GM21447 (cell line): ENCODE measurements around the gene RNF13.

Experiments used
- ATAC-seq: cut with Tn5 transposase; IDR thresholded peaks from one replicate; pipeline ENCODE4 v1.9.1; 2021; ENCODE audit not compliant: unreplicated experiment

The RNF13 gene, protein sequence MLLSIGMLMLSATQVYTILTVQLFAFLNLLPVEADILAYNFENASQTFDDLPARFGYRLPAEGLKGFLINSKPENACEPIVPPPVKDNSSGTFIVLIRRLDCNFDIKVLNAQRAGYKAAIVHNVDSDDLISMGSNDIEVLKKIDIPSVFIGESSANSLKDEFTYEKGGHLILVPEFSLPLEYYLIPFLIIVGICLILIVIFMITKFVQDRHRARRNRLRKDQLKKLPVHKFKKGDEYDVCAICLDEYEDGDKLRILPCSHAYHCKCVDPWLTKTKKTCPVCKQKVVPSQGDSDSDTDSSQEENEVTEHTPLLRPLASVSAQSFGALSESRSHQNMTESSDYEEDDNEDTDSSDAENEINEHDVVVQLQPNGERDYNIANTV

DNA sequence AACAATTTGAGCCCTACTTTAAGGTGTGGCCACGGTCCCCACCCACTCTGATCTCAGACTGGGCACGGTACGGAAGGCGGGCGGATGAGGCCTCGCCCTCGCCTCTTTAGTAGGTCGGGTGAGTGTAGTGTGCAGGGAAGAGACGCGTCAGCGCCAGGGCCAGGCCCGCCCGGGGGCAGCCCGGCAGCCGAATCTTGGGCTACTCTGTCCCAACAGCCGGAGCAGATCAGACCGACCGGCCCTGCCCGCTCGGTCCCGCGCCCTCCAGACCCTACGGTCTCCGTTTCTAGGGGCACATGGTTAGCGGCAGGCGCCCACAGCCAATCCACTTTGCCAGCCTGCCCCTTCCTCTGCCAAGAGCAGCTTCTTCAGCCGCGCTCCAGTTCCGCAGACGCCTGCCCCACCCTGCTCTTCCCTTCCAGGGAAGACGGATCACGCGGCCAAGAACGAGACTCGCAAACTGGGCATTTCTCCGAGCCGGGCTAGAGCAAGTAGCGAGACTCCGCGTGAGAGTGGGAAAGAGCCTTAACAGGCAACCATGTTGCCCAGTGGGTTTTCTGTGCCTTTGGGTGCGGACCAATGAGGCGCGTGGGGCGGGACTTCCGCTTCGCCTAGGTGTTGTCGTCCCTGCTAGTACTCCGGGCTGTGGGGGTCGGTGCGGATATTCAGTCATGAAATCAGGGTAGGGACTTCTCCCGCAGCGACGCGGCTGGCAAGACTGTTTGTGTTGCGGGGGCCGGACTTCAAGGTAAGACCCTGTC, at the start of gene RNF13:
TSS of gene RNF13 (plus strand) at position 610 of the 761 bp plus-strand sequence. CDS start 32,812 bp downstream, outside the sequence.
- ATAC-seq = peak; percentile 92

DNA sequence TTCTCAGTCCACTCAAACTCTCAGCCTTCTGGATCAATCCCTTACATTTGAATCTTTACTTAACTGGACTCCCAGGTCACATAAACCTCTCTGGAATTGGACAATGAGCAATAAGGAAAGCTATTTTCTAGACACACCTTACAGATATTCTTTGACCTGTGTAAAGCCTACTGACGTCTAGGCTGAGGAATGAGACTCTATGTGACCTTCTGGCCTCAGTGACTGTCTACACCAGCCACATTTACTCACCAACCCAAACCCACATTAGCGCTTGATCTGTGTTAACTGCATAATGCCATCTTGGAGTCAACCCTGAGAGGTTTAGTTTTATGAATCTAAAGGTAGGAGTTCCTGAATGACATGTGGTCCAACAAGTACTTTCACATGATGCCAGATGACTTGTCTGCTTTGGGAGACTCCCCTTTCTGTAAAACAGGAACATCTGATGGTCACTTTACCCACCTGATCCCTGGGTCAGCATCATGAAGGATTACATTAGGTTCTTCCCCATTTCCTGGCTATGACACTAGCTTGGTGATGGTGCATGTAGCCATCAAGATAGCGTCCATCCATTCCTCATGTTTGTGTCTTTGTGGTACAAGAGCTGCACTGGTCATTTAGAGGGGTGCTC, 49.3 kb upstream of the RNF13 start:
- no peak for ATAC-seq

- ATAC-seq = no peak
Measured at GRCh38 chr3:149764302-149764701, 48.7 kb upstream of the RNF13 start.

DNA sequence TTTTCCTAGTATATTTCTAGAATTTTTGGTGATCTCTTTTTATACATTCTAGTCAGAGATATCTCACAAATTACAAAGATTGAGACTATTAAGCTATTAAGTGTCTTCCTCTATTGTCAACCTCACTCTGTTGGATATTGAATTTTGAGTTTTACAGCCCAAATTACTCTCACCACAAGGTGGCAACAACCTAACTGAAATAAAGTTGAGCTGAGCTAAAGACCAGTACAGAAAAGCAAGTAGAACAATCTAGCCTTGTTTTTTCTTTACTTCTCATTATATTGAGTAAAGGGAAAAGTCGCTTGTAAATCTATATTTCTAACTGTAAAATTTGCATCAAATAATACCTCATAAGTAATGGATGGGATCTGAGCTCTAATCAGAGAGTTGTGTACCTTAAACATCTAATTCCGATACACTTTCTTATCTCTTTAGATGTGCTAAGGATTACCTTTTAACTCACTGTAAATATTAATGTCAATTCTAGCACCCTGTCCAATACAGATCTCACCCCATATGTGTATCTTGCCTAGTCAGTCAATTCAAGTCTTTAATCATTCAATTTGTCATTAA, 47.2 kb upstream of the RNF13 start:
- ATAC-seq = no peak

DNA sequence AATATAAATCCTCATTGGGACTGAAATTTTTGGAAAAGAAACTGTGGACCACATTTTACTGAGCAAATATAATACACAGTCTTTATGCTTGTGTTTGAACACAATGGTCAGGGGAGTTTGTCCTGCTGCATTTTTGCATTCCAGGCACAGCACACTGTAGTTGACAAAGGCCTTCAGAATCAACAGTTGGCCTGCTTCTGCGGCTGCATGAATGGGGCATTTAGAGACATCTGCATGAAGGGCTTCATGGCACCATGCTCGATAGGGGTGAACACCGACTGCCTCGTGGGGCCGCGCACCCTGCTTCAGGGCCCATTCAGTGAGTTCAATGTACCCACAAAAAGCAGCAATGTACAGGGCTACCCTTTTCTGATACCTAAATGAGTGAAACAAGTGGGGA, 45.3 kb upstream of the RNF13 start:
- ATAC-seq = no peak

DNA sequence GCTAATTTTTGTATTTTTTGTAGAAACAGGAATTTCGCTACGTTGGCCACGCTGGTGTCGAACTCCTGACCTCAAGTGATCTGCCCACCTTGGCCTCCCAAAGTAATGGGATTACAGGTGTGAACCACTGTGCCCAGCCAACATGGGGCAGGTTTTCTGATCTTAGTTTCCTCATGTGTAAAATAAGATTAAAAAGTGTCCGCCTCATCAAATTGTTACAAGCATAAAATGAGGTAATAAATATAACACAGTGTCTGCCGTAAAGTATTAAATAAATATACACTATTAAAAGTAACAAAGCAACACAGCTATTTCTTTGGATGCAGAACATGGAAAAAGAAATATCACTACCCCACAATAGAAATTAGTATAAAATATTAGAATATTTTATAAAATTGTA, 44.3 kb upstream of the RNF13 start:
- ATAC-seq = no peak

DNA sequence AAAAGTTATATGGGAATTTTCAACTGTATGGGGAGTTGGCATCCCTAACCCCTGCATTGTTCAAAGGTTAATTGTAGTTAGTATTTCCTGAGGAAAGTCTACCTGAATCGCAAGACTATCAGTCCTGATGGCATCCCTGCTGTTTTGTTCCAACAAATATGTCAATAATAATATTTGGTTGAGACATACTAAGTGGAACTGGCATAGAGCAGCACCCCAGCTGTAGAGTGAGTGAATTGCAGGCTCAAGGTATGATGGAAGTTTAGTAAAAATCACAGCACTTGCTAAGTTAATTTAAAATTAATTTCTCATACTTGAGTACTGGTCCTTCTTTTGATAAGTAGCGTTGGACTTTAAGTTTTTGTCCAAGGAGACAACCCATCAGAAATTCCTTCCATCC, 42.8 kb upstream of the RNF13 start:
- ATAC-seq = no peak

GRCh38 chr3:149771652-149772271, 41.3 kb upstream of the RNF13 start:
- no peak for ATAC-seq

DNA sequence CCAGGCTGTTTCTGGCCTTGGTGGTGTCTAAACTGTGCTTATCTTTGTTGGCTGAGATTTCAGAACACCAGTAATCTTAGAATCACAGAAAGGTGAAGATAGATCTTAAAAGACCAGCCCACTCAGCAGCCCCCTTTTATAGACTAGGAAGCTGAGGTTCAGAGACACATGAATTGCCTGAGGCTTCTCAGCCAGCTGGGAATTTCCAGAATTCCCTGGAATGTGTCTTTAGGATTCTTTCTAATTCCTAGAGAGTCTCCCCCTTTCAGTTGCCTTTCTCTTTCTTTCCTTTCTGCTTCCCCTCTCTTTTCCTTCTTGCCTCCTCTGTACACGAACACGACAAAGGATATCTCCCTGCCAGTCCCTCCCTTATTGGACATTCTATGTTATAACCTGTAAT, 40.2 kb upstream of the RNF13 start:
- ATAC-seq = no peak

- no peak for ATAC-seq
Measured at GRCh38 chr3:149776170-149776569, 36.8 kb upstream of the RNF13 start.

DNA sequence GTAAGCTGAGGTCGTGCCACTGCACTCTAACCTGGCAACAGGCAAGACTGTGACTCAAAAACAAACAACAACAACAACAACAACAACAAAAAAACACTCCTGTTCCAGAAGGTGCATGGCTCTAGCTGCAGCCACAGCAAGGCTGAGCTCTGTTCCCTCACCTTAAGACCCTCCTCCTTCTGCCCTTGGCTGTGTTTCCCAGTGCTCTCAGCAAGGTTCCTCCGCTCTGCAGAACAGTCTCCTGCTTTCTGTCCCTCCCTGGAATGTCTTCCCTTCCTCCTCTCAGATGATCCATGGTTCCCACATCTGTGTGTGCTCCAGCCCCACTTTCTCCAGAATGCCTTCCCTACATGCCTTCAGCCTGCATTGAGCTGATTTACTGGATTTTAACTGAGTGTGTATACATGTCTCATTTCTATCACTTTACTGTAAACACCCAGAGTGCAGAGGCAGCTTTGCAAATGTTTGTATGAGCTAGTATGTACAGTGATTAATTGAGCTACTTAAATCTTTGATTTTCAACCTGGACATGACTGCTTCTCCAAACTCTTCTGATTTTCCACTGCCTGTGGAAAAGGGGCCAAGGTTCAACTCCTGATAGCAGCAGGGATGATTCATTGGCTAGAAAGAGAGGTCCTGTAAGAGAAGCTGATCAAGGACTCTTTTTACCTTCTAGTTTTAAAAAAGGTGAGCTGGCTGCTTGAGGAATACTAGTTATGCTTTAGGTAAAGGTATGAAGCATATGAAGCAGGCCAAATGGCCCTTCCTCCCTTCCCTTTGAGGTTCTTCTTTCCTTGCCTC, 35.4 kb upstream of the RNF13 start:
- no peak for ATAC-seq

GRCh38 chr3:149781211-149781610, 31.8 kb upstream of the RNF13 start:
- no peak for ATAC-seq

GRCh38 chr3:149781741-149782140, 31.3 kb upstream of the RNF13 start:
- ATAC-seq = no peak

- no peak for ATAC-seq
Measured at GRCh38 chr3:149783576-149783975, 29.4 kb upstream of the RNF13 start.

DNA sequence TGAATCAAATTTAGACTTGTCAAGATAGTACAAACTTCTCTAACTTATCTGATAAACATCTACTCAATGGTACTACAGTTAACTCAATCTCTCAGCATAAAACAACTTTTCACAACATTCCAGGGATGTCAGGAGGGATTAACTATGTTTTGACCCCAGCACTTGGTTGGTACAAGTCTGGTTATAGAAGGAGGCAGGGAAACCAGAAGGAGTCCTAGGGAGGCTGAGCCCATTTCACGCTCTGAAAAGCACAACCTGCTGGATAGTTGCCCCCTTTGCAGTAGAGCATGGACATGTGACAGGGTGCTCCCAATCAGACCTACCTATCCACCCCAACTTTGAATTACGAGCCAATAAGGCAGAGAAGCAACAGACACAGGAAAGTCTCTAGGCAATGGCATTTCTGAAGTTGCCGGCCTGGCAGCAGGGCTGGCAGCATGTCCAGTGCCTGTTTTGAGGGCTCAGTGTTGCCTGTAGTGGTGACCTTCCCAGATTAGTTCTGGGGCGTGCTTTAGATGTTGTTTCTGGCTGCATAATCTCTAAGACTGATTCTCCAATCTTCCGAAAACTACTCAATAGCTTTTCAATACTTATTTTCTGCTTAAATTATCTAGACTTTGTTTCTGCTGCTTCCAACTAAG, 28.8 kb upstream of the RNF13 start:
- no peak for ATAC-seq

- ATAC-seq = no peak
Measured at GRCh38 chr3:149790268-149790667, 22.7 kb upstream of the RNF13 start.

- no peak for ATAC-seq
Measured at GRCh38 chr3:149790698-149791097, 22.3 kb upstream of the RNF13 start.

GRCh38 chr3:149792452-149793270, 20.4 kb upstream of the RNF13 start, which contains the start of gene ANKUB1:
ANKUB1 (minus strand) TSS chr3:149792554; CDS start chr3:149792366, 188 bp downstream.
- no peak for ATAC-seq

- no peak for ATAC-seq
Measured at GRCh38 chr3:149796026-149796425, 17.0 kb upstream of the RNF13 start.
